Peyer's patch (tissue), 4 donors: ENCODE results near the gene ATP5F1E.

Source experiments
- POLR2A ChIP-seq, 2 donors: fragments of 450-650 bp; IDR thresholded peaks; one replicate each; pipeline ENCODE4 v1.5.1; 2017; ENCODE audit warnings: antibody characterized with exemption in 2 of 2, mild to moderate bottlenecking in 2 of 2, moderate library complexity in 2 of 2
- TF ChIP-seq, protein P1 (sequence below), 6 experiments: fragments of 450-650 bp in 4 of 6; fragments of 200-600 bp in 2 of 6; sonication (generic) in 1 of 6; IDR thresholded peaks; one replicate each; pipeline ENCODE4 v1.5.1; 2017 to 2019; ENCODE audit warnings: antibody characterized with exemption in 6 of 6, mild to moderate bottlenecking in 3 of 6, moderate library complexity in 1 of 6

- TF ChIP-seq, protein P1, sequence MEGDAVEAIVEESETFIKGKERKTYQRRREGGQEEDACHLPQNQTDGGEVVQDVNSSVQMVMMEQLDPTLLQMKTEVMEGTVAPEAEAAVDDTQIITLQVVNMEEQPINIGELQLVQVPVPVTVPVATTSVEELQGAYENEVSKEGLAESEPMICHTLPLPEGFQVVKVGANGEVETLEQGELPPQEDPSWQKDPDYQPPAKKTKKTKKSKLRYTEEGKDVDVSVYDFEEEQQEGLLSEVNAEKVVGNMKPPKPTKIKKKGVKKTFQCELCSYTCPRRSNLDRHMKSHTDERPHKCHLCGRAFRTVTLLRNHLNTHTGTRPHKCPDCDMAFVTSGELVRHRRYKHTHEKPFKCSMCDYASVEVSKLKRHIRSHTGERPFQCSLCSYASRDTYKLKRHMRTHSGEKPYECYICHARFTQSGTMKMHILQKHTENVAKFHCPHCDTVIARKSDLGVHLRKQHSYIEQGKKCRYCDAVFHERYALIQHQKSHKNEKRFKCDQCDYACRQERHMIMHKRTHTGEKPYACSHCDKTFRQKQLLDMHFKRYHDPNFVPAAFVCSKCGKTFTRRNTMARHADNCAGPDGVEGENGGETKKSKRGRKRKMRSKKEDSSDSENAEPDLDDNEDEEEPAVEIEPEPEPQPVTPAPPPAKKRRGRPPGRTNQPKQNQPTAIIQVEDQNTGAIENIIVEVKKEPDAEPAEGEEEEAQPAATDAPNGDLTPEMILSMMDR (IDR thresholded peaks at IDR 0.05): no peak
- no peak for TF ChIP-seq POLR2A (IDR thresholded peaks at IDR 0.05)
Observed at GRCh38 chr20:59035381-59035780, 3.2 kb upstream of the ATP5F1E start.
